ENCODE data around the gene EI24.

EI24 gene

DNA sequence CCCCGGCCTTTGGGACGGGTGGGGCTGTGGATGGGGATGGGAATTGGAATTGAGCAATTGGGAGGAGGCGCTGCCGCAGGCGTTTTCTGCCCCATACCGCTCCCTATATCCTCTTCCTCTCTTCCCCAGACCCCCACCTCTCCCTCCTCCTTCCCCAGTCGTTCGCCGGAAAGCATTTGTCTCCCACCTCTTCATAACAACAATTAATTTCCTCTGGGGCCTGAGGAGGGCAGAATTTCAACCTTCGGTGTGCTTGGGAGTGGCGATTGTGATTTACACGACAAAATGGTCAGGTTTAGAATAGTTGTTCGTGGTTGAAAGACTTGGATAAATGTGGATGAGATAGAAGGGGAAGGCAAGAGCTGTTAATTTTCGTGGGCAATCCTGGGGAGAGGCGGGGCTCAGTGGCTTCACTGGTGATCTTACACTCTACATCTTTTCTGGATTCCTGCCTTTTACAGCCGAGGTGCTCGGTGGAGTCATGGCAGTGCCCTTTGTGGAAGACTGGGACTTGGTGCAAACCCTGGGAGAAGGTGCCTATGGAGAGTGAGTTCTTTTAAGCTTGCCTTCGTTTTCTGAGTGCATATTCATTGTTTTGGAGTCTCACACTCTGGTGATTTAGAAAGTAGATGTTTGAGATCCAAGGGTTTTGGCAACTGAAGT is 57.1 kb downstream of the EI24 start:
- peak; percentile 88 for FAIRE-seq

DNA sequence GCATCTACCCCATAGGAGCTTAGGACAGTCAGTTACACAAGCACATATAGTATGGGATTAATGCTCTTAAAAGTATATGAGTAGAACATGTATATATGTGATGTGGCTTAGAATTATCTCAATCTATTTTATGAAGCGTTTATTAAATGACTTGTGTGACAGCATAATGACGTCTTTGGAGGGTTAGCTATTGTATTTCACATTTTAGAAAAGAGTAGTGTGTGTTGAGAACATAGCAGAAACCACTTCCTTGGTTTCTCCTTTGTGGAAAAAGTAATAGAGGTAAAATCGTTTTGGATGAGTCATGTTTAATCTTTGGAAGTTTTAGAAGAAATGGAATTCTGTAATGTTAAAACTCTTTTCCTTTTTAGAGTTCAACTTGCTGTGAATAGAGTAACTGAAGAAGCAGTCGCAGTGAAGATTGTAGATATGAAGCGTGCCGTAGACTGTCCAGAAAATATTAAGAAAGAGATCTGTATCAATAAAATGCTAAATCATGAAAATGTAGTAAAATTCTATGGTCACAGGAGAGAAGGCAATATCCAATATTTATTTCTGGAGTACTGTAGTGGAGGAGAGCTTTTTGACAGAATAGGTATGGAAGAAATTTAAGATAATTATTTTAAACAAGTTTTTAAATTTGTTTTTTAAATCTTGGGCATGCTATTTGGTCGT is 58.1 kb downstream of the EI24 start:
- no peak for DNase-seq (ENCODE audit: insufficient read length, low spot score)
- no peak for FAIRE-seq

More for the DNA sequence above, 57.1 kb downstream of the EI24 start:
- no peak for DNase-seq (ENCODE audit: insufficient read length, low spot score)

Measured in GM19239 (cell line).